Fibroblast of lung (primary cell): ENCODE data around the gene ZNF764.

Source experiments
- EZH2 ChIP-seq: IDR thresholded peaks from 2 replicates; pipeline ENCODE4 v1.5.1; 2012; ENCODE audit warnings: low read length, control low read depth, mild to moderate bottlenecking; ENCODE audit errors: missing control alignments
- TF ChIP-seq, protein P1 (sequence below), 2 donors: IDR thresholded peaks in 1 of 2; conservative IDR thresholded peaks in 1 of 2; 1 replicate in 1 of 2; 2 replicates in 1 of 2; pipeline ENCODE4 v1.5.1; 2011 to 2012; ENCODE audit warnings: low read length in 2 of 2, control low read depth in 1 of 2, inconsistent platforms in 1 of 2, low read depth in 1 of 2, mild to moderate bottlenecking in 1 of 2

DNA sequence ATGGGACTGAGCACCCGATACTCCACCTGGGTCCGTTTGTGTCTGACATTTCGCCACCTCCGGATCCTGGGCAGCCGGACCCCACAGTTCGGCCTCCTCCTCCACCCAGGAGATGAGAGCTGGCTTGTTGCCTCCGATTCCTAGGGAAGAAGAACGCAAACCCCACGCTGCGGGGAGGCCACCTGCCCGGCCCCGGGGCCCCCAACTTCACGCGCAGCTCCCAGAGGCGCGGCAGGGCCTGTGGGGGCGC, 542 bp downstream of the ZNF764 start:
- TF ChIP-seq, protein P1, sequence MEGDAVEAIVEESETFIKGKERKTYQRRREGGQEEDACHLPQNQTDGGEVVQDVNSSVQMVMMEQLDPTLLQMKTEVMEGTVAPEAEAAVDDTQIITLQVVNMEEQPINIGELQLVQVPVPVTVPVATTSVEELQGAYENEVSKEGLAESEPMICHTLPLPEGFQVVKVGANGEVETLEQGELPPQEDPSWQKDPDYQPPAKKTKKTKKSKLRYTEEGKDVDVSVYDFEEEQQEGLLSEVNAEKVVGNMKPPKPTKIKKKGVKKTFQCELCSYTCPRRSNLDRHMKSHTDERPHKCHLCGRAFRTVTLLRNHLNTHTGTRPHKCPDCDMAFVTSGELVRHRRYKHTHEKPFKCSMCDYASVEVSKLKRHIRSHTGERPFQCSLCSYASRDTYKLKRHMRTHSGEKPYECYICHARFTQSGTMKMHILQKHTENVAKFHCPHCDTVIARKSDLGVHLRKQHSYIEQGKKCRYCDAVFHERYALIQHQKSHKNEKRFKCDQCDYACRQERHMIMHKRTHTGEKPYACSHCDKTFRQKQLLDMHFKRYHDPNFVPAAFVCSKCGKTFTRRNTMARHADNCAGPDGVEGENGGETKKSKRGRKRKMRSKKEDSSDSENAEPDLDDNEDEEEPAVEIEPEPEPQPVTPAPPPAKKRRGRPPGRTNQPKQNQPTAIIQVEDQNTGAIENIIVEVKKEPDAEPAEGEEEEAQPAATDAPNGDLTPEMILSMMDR (conservative IDR thresholded peaks at IDR 0.05 in 1 of 2, IDR thresholded peaks at IDR 0.05 in 1 of 2; ENCODE audit: low read depth in 1 of 2, low read length in 2 of 2), result no peak
- no peak for TF ChIP-seq EZH2
